Panc1 (cell line): ENCODE measurements around the gene CORIN. TPM values are rescaled to one million over a fixed set of nuclear protein-coding genes. Genes with fewer than 3 reads are reported as not detected.

ENCODE experiments used
- ATAC-seq: fragments of 200-7000 bp; cut with Tn5 transposase; 2 replicates; pipeline ENCODE4 v1.9.1; 2020; ENCODE audit warnings: mild to moderate bottlenecking, moderate library complexity
- BruUV-seq: library from RNA; stranded (reverse); fragments of 400-500 nt; replicated peaks from 2 replicates; lab custom pipeline; 2021; lab: Mats Ljungman, UMichigan
- CTCF ChIA-PET: fragments of 300-600 bp; sonication (Branson Sonifier 250); formaldehyde crosslinking; loops from one replicate; lab custom pipeline; 2022; ENCODE audit warnings: antibody characterized with exemption; lab: Charles Lee
- POLR2A ChIA-PET: fragments of 300-600 bp; sonication (Branson Sonifier 250); formaldehyde crosslinking; loops from one replicate; lab custom pipeline; 2022; ENCODE audit warnings: antibody characterized with exemption; lab: Charles Lee
- DNase-seq: peaks from one replicate; pipeline ENCODE4 v3.0.0-alpha.2; 2010; ENCODE audit warnings: low read depth, low spot score
- H3K27ac ChIP-seq: 2 replicates; pipeline ENCODE4 v1.5.1; 2011; ENCODE audit warnings: mild to moderate bottlenecking, low read length, inconsistent platforms
- H3K27me3 ChIP-seq: fragments of 200-500 bp; sonication (Bioruptor generic); 2 replicates; pipeline ENCODE4 v1.6.0; 2014; ENCODE audit warnings: low read length, inconsistent platforms; ENCODE audit not compliant: control insufficient read depth, insufficient read depth
- H3K36me3 ChIP-seq: fragments of 200-500 bp; sonication (Bioruptor generic); 2 replicates; pipeline ENCODE4 v1.5.1; 2014; ENCODE audit warnings: inconsistent platforms, mild to moderate bottlenecking, low read length, moderate library complexity; ENCODE audit not compliant: control insufficient read depth, insufficient read depth
- H3K4me1 ChIP-seq: 2 replicates; pipeline ENCODE4 v1.5.1; 2011; ENCODE audit warnings: inconsistent platforms, mild to moderate bottlenecking, low read length, moderate library complexity; ENCODE audit not compliant: control insufficient read depth, insufficient read depth
- H3K4me3 ChIP-seq, 2 experiments: 2 replicates each; pipeline ENCODE4 v1.5.1; 2011 to 2012; ENCODE audit warnings: low read depth in 2 of 2, low read length in 2 of 2, mild to moderate bottlenecking in 2 of 2, inconsistent platforms in 1 of 2, moderate library complexity in 1 of 2
- H3K9me3 ChIP-seq: fragments of 200-500 bp; sonication (Bioruptor generic); 2 replicates; pipeline ENCODE4 v1.5.1; 2014; ENCODE audit warnings: low read depth, mild to moderate bottlenecking, inconsistent platforms, low read length, moderate library complexity; ENCODE audit not compliant: control insufficient read depth, insufficient read depth
- CTCF ChIP-seq: fragments of 450-650 bp; IDR thresholded peaks from 2 replicates; pipeline ENCODE4 v1.5.1; 2017; ENCODE audit warnings: mild to moderate bottlenecking
- POLR2AphosphoS5 ChIP-seq: IDR thresholded peaks from 2 replicates; pipeline ENCODE4 v1.6.1; 2012; ENCODE audit warnings: mild to moderate bottlenecking, low read depth, low read length, moderate library complexity
- SIN3A ChIP-seq: IDR thresholded peaks from 2 replicates; pipeline ENCODE4 v1.6.1; 2012; ENCODE audit warnings: low read depth, mild to moderate bottlenecking, low read length, moderate library complexity, borderline replicate concordance; ENCODE audit not compliant: insufficient read depth
- TCF7L2 ChIP-seq: IDR thresholded peaks from 2 replicates; pipeline ENCODE4 v1.6.1; 2011; ENCODE audit warnings: mild to moderate bottlenecking, low read depth, low read length, inconsistent platforms
- in situ Hi-C: cut with HindIII; loops from 2 replicates; pipeline ENCODE4 v1.10.0; 2016; ENCODE audit warnings: low sequenced_read_pairs, low pct_unique_long_range_greater_than_20kb
- intact Hi-C: fragments of 100-400 bp; cut with micrococcal nuclease; formaldehyde crosslinking; loops from one replicate; pipeline ENCODE4 v1.10.0; 2022; ENCODE audit not compliant: unreplicated experiment
- total RNA-seq: library from RNA; stranded (reverse); gene quantifications from one replicate; pipeline ENCODE4 v1.2.1, GENCODE V29; 2021; ENCODE audit not compliant: unreplicated experiment
- TF ChIP-seq, protein P1 (sequence below), 2 experiments: IDR thresholded peaks; 2 replicates each; pipeline ENCODE4 v1.6.1; 2011 to 2012; ENCODE audit warnings: low read depth in 2 of 2, control low read depth in 1 of 2, low read length in 1 of 2, mild to moderate bottlenecking in 1 of 2, moderate library complexity in 1 of 2; ENCODE audit not compliant: insufficient read depth in 1 of 2

The CORIN gene
- total RNA-seq, 1 experiment from 2014 or later: not detected

GRCh38 chr4:47824840-47825239, 13.0 kb downstream of the CORIN start:
- BruUV-seq: no TSS peak
- Histone ChIP-seq H3K27me3 (no peaks in the 10 kb centered on the region), H3K27ac (no peak overlapping the region), H3K9me3 (no peaks in the 10 kb centered on the region), H3K36me3 (no peaks in the 10 kb centered on the region), H3K4me1 (no peaks in the 10 kb centered on the region), H3K4me3 (no peak overlapping the region)
- in situ Hi-C loops: no loop called here
- ATAC-seq (no peak), DNase-seq (no peak)
- TF ChIP-seq TCF7L2 (no peak), CTCF (no peak)
- TF ChIP-seq, protein P1, sequence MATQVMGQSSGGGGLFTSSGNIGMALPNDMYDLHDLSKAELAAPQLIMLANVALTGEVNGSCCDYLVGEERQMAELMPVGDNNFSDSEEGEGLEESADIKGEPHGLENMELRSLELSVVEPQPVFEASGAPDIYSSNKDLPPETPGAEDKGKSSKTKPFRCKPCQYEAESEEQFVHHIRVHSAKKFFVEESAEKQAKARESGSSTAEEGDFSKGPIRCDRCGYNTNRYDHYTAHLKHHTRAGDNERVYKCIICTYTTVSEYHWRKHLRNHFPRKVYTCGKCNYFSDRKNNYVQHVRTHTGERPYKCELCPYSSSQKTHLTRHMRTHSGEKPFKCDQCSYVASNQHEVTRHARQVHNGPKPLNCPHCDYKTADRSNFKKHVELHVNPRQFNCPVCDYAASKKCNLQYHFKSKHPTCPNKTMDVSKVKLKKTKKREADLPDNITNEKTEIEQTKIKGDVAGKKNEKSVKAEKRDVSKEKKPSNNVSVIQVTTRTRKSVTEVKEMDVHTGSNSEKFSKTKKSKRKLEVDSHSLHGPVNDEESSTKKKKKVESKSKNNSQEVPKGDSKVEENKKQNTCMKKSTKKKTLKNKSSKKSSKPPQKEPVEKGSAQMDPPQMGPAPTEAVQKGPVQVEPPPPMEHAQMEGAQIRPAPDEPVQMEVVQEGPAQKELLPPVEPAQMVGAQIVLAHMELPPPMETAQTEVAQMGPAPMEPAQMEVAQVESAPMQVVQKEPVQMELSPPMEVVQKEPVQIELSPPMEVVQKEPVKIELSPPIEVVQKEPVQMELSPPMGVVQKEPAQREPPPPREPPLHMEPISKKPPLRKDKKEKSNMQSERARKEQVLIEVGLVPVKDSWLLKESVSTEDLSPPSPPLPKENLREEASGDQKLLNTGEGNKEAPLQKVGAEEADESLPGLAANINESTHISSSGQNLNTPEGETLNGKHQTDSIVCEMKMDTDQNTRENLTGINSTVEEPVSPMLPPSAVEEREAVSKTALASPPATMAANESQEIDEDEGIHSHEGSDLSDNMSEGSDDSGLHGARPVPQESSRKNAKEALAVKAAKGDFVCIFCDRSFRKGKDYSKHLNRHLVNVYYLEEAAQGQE (IDR thresholded peaks at IDR 0.05; ENCODE audit: insufficient read depth in 1 of 2, low read depth in 2 of 2, low read length in 1 of 2): no peak
- ChIA-PET POLR2A (no interaction called here), CTCF (no interaction called here)
- intact Hi-C loops: no loop called here

DNA sequence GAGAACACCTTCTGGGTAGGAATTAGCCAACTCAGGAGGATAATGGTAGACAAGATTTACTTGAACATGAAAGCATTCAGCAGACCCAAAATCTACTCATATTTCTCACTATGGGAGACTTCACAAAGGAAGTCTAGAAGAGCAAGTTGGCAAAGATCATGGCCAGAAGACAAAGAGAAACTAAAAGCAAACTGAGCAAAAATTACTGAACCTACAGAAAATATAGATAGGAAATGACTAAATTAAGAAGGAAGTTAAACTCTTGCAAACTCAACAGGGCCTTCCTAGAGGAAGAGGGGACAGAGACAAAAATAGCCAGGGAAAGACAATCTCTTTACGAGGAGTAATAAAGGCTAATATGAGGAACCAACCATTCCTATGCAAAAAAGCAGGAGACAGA, 18.7 kb downstream of the CORIN start:
- intact Hi-C loops (no loop called here), in situ Hi-C loops (no loop called here)
- BruUV-seq: no TSS peak
- ChIA-PET POLR2A (no interaction called here), CTCF (no interaction called here)
- H3K4me3 ChIP-seq: no peak overlapping the region
- H3K4me1 ChIP-seq: no peaks in the 10 kb centered on the region
- H3K36me3 ChIP-seq: no peaks in the 10 kb centered on the region
- DNase-seq: no peak
- peaks cover 6% of the 10 kb centered on the region; the same call in 1 of the 2 replicates for H3K27me3 ChIP-seq
- TF ChIP-seq, protein P1 (IDR thresholded peaks at IDR 0.05; ENCODE audit: insufficient read depth in 1 of 2, low read depth in 2 of 2, low read length in 1 of 2): no peak
- no peak for TF ChIP-seq SIN3A
- TF ChIP-seq POLR2AphosphoS5: no peak
- TF ChIP-seq TCF7L2: no peak
- TF ChIP-seq CTCF: no peak
- no peaks in the 10 kb centered on the region for H3K9me3 ChIP-seq
- no peak for ATAC-seq
- H3K27ac ChIP-seq: no peak overlapping the region
